ENCODE measurements around the gene SETBP1. TPM values are rescaled to one million over a fixed set of nuclear protein-coding genes. Genes with fewer than 3 reads are reported as not detected.

Gene SETBP1
- total RNA-seq, 1 experiment from 2014 or later: 4.0 TPM

GRCh38 chr18:44848644-44849335 is 168.1 kb downstream of the SETBP1 start:
- no peak for TF ChIP-seq CTCF (IDR thresholded peaks at IDR 0.05; ENCODE audit: insufficient read depth in 1 of 2, low read depth in 1 of 2, low read length in 1 of 2, severe bottlenecking in 1 of 2, unreplicated experiment in 1 of 2)
- no TSS peak for BruUV-seq (replicated peaks)
- ChIA-PET CTCF (no interaction called here), POLR2A (no interaction called here)
- Mint-ChIP-seq H3K9me3 (ENCODE audit: unreplicated experiment) (no peaks in the 10 kb centered on the region), H3K4me1 (ENCODE audit: low read depth, unreplicated experiment) (no peaks in the 10 kb centered on the region), H3K27ac (ENCODE audit: unreplicated experiment) (no peak overlapping the region), H3K4me3 (ENCODE audit: unreplicated experiment) (no peak overlapping the region), H3K27me3 (ENCODE audit: insufficient read depth, unreplicated experiment) (no peaks in the 10 kb centered on the region), H3K36me3 (ENCODE audit: insufficient read depth, unreplicated experiment) (no peaks in the 10 kb centered on the region)
- no peaks in the 10 kb centered on the region for H3K36me3 ChIP-seq (ENCODE audit: control insufficient read depth, insufficient read depth, low read length)
- intact Hi-C loops (cut with micrococcal nuclease; ENCODE audit: unreplicated experiment): no loop called here
- H3K27me3 ChIP-seq (replicated peaks; ENCODE audit: control insufficient read depth, insufficient read depth, low read length): no peaks in the 10 kb centered on the region
- H3K9me3 ChIP-seq: no peaks in the 10 kb centered on the region
- H3K4me3 ChIP-seq (ENCODE audit: low read depth, low read length): no peak overlapping the region
- no peak for DNase-seq
- no peaks in the 10 kb centered on the region for H3K4me1 ChIP-seq

GRCh38 chr18:44849361-44849760 is 168.7 kb downstream of the SETBP1 start:
- Histone ChIP-seq H3K27me3 (replicated peaks; ENCODE audit: control insufficient read depth, insufficient read depth, low read length) (no peaks in the 10 kb centered on the region), H3K4me1 (no peaks in the 10 kb centered on the region), H3K4me3 (ENCODE audit: low read depth, low read length) (no peak overlapping the region), H3K9me3 (no peaks in the 10 kb centered on the region), H3K36me3 (ENCODE audit: control insufficient read depth, insufficient read depth, low read length) (no peaks in the 10 kb centered on the region)
- Mint-ChIP-seq H3K27ac (ENCODE audit: unreplicated experiment) (no peak overlapping the region), H3K36me3 (ENCODE audit: insufficient read depth, unreplicated experiment) (no peaks in the 10 kb centered on the region), H3K4me3 (ENCODE audit: unreplicated experiment) (no peak overlapping the region), H3K9me3 (ENCODE audit: unreplicated experiment) (no peaks in the 10 kb centered on the region), H3K27me3 (ENCODE audit: insufficient read depth, unreplicated experiment) (no peaks in the 10 kb centered on the region), H3K4me1 (ENCODE audit: low read depth, unreplicated experiment) (no peaks in the 10 kb centered on the region)
- BruUV-seq (replicated peaks): no TSS peak
- DNase-seq: no peak
- intact Hi-C loops (cut with micrococcal nuclease; ENCODE audit: unreplicated experiment): no loop called here
- CTCF ChIA-PET: no interaction called here
- POLR2A ChIA-PET: no interaction called here
- no peak for TF ChIP-seq CTCF (IDR thresholded peaks at IDR 0.05; ENCODE audit: insufficient read depth in 1 of 2, low read depth in 1 of 2, low read length in 1 of 2, severe bottlenecking in 1 of 2, unreplicated experiment in 1 of 2)

GRCh38 chr18:44850001-44850400 is 169.3 kb downstream of the SETBP1 start:
- intact Hi-C loops (cut with micrococcal nuclease; ENCODE audit: unreplicated experiment): no loop called here
- Mint-ChIP-seq H3K4me3 (ENCODE audit: unreplicated experiment) (no peak overlapping the region), H3K4me1 (ENCODE audit: low read depth, unreplicated experiment) (no peaks in the 10 kb centered on the region), H3K27me3 (ENCODE audit: insufficient read depth, unreplicated experiment) (no peaks in the 10 kb centered on the region), H3K9me3 (ENCODE audit: unreplicated experiment) (no peaks in the 10 kb centered on the region), H3K36me3 (ENCODE audit: insufficient read depth, unreplicated experiment) (no peaks in the 10 kb centered on the region), H3K27ac (ENCODE audit: unreplicated experiment) (no peak overlapping the region)
- no peak for TF ChIP-seq CTCF (IDR thresholded peaks at IDR 0.05; ENCODE audit: insufficient read depth in 1 of 2, low read depth in 1 of 2, low read length in 1 of 2, severe bottlenecking in 1 of 2, unreplicated experiment in 1 of 2)
- Histone ChIP-seq H3K4me3 (ENCODE audit: low read depth, low read length) (no peak overlapping the region), H3K36me3 (ENCODE audit: control insufficient read depth, insufficient read depth, low read length) (no peaks in the 10 kb centered on the region), H3K9me3 (no peaks in the 10 kb centered on the region), H3K27me3 (replicated peaks; ENCODE audit: control insufficient read depth, insufficient read depth, low read length) (no peaks in the 10 kb centered on the region), H3K4me1 (no peaks in the 10 kb centered on the region)
- no TSS peak for BruUV-seq (replicated peaks)
- DNase-seq: no peak
- ChIA-PET CTCF (no interaction called here), POLR2A (no interaction called here)
